Hindlimb muscle (tissue), 1 donor: ENCODE data around the gene GNG13. TPM values are rescaled to one million over a fixed set of nuclear protein-coding genes. Genes with fewer than 3 reads are reported as not detected.
"Not testable (repeated sequence)": the region's sequence is repeated elsewhere in the genome, so short reads cannot be mapped to it uniquely, and the experiment has no call there.

Source experiments
- DNase-seq: peaks from one replicate; pipeline ENCODE4 v3.0.0-alpha.2; 2013
- polyA plus RNA-seq: library from polyadenylated mRNA; unstranded; fragments of 120-200 nt; gene quantifications from one replicate; pipeline ENCODE4 v1.2.1, GENCODE V29; 2013; ENCODE audit not compliant: insufficient read length

The GNG13 gene
- polyA plus RNA-seq, 1 donor: not detected

- no peak for DNase-seq
Observed at GRCh38 chr16:760545-761343, 39.8 kb downstream of the GNG13 start, which contains the start of gene MSLN. Gene MSLN (plus strand): TSS chr16:760734. CDS start chr16:762681, 1,947 bp downstream.

- DNase-seq: no peak
Observed at GRCh38 chr16:760065-760464, 40.5 kb downstream of the GNG13 start.

- no peak for DNase-seq
Observed at GRCh38 chr16:759110-759910, 41.2 kb downstream of the GNG13 start.

GRCh38 chr16:756428-756827 lies 44.1 kb downstream of the GNG13 start:
- no peak for DNase-seq

- no peak for DNase-seq
Observed at GRCh38 chr16:754656-755055, 45.9 kb downstream of the GNG13 start.

GRCh38 chr16:754121-754607 lies 46.4 kb downstream of the GNG13 start:
- DNase-seq: not testable (repeated sequence)

- DNase-seq: no peak
Observed at GRCh38 chr16:752007-752312, 48.6 kb downstream of the GNG13 start.

- DNase-seq: no peak
Observed at GRCh38 chr16:751152-752006, 49.2 kb downstream of the GNG13 start.

- DNase-seq: no peak
Observed at GRCh38 chr16:750485-750884, 50.0 kb downstream of the GNG13 start.

GRCh38 chr16:749010-749409 lies 51.5 kb downstream of the GNG13 start:
- no peak for DNase-seq

Other genes with a start within 250 kb of the GNG13 start
- gene PRR35, start 240.3 kb downstream of the GNG13 start, polyA plus RNA-seq: 0.14 TPM
- gene NHLRC4, start 233.7 kb downstream of the GNG13 start, polyA plus RNA-seq: 1.4 TPM
- 21.3 TPM for gene PIGQ, start 230.8 kb downstream of the GNG13 start, polyA plus RNA-seq
- 15.4 TPM for gene RAB40C, start 210.7 kb downstream of the GNG13 start, polyA plus RNA-seq
- 0.80 TPM for gene WFIKKN1, start 169.7 kb downstream of the GNG13 start, polyA plus RNA-seq
- gene METTL26, start 164.4 kb downstream of the GNG13 start, polyA plus RNA-seq: 47.8 TPM
- gene MCRIP2, start 158.9 kb downstream of the GNG13 start, polyA plus RNA-seq: 17.6 TPM
- 16.9 TPM for gene WDR90, start 151.4 kb downstream of the GNG13 start, polyA plus RNA-seq
- gene RHOT2, start 132.6 kb downstream of the GNG13 start, polyA plus RNA-seq: 68.7 TPM
- gene RHBDL1, start 125.1 kb downstream of the GNG13 start, polyA plus RNA-seq: 1.8 TPM
- 94.0 TPM for gene STUB1, start 120.3 kb downstream of the GNG13 start, polyA plus RNA-seq
- 33.9 TPM for gene JMJD8, start 116.4 kb downstream of the GNG13 start, polyA plus RNA-seq
- gene WDR24, start 110.3 kb downstream of the GNG13 start, polyA plus RNA-seq: 9.6 TPM
- gene FBXL16, start 94.9 kb downstream of the GNG13 start, polyA plus RNA-seq: 0.52 TPM
- 29.2 TPM for gene METRN, start 85.6 kb downstream of the GNG13 start, polyA plus RNA-seq
- 15.2 TPM for gene ANTKMT, start 79.6 kb downstream of the GNG13 start, polyA plus RNA-seq
- gene CCDC78, start 74.3 kb downstream of the GNG13 start, polyA plus RNA-seq: 1.4 TPM
- 3.0 TPM for gene HAGHL, start 73.6 kb downstream of the GNG13 start, polyA plus RNA-seq
- 17.1 TPM for gene CIAO3, start 59.7 kb downstream of the GNG13 start, polyA plus RNA-seq
- gene MSLN, start 40.0 kb downstream of the GNG13 start, polyA plus RNA-seq: 0.97 TPM
- 13.5 TPM for gene RPUSD1, start 12.4 kb downstream of the GNG13 start, polyA plus RNA-seq
- 15.7 TPM for gene CHTF18, start 12.1 kb downstream of the GNG13 start, polyA plus RNA-seq
- gene LMF1, start 170.2 kb upstream of the GNG13 start, polyA plus RNA-seq: 13.9 TPM
- 43.7 TPM for gene SOX8, start 181.0 kb upstream of the GNG13 start, polyA plus RNA-seq